SKM-1 (cell line): Measurements from ENCODE around the gene CLSTN1.

Experiments used
- DNase-seq: peaks from one replicate; lab custom pipeline; 2025; ENCODE audit not compliant: unreplicated experiment; lab: John Stamatoyannopoulos, UW

The CLSTN1 gene

DNA sequence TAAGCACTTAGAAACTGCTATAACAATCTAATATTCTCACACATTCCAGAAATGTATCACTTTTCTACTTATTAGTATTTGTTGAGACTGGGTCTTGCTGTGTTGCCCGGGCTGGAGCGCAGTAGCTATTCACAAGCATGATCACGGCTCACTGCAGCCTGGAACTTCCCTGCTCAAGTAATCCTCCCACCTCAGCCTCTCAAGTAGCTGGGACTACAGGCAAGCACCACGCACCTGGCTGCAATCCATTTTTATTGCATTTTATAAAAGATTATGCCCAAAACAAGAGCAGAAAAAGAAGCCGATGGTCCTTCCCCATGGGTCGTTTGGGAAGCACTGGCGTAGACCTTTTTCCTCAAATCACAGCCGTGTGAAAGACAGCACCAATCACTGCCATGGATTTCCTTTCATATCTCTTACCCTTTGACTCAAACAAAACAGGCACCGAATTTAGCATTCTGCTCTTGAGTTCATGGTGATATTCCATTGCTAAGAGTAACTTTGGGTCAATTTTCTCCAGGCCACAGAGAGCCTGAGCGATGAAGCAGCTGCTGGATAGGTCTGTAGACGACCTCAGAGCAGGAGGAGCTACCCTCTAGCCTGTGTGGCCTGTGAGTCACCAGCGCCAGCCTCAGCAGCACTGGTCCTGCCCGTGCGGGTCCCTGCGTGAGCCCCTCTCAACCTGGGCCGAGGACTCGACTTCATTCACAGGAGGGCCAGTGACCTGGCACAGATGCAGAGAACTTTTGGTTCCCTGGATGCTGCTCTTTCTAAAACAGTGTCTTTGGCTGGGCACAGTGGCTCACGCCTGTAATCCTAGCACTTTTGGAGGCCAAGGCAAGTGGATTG is 91.4 kb downstream of the CLSTN1 start:
- no peak for DNase-seq

DNA sequence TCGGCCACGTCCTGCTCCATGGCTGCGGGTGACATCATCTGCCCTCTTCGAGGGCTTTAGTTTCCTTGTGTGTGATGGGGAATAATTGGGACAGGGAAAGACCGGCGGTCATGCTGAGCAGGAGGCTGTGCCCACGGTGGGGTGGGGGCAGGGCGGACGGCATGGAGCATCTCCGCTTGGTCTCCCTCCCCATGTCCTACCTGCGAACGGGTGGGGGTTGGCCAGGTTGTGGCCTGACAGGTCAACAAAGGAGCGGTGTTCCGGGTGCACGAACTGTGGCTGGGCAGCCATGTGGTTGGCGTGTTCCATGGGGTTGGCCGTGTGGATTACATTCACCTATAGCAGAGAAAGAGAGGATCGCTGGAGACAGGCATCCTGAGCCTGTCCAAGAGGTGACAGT is 92.2 kb downstream of the CLSTN1 start:
- DNase-seq: no peak

- DNase-seq: no peak
These were observed 92.7 kb downstream of the CLSTN1 start for GRCh38 chr1:9731051-9731537.

GRCh38 chr1:9730096-9730901 is 93.5 kb downstream of the CLSTN1 start:
- no peak for DNase-seq

- no peak for DNase-seq
These were observed 94.2 kb downstream of the CLSTN1 start for GRCh38 chr1:9729523-9729922.

DNA sequence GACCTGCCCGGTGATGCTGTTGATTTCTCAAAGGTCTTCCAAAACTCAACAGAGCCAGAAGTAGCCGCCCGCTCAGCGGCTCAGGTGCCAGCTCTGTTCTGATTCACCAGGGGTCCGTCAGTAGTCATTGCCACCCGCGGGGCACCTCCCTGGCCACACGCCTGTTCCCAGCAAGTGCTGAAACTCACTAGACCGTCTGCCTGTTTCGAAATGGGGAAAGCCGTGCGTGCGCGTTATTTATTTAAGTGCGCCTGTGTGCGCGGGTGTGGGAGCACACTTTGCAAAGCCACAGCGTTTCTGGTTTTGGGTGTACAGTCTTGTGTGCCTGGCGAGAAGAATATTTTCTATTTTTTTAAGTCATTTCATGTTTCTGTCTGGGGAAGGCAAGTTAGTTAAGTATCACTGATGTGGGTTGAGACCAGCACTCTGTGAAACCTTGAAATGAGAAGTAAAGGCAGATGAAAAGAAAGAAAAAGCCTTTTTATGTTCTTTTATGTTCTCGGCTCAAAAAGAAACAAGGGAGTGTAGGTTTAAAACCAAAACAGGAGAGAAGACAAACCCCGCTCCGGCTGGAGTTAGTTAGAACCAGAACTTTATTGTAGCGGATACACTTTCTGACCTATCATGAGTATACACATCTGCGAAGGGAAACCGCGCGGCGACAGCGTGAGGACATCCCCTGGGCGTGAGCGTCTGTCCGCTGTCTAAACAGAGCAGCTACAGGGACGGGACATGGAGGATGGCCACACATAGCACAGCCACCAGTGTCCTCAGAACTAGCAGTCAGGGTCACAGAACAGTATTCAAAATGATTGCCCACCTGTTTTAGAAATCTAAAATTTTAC is 95.1 kb downstream of the CLSTN1 start:
- DNase-seq: no peak

DNA sequence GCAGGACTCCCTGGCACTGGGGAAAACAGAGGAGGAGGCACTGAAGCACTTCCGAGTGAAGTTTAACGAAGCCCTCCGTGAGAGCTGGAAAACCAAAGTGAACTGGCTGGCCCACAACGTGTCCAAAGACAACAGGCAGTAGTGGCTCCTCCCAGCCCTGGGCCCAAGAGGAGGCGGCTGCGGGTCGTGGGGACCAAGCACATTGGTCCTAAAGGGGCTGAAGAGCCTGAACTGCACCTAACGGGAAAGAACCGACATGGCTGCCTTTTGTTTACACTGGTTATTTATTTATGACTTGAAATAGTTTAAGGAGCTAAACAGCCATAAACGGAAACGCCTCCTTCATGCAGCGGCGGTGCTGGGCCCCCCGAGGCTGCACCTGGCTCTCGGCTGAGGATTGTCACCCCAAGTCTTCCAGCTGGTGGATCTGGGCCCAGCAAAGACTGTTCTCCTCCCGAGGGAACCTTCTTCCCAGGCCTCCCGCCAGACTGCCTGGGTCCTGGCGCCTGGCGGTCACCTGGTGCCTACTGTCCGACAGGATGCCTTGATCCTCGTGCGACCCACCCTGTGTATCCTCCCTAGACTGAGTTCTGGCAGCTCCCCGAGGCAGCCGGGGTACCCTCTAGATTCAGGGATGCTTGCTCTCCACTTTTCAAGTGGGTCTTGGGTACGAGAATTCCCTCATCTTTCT is 96.7 kb downstream of the CLSTN1 start:
- no peak for DNase-seq

GRCh38 chr1:9726406-9726805 is 97.4 kb downstream of the CLSTN1 start:
- DNase-seq: no peak

DNA sequence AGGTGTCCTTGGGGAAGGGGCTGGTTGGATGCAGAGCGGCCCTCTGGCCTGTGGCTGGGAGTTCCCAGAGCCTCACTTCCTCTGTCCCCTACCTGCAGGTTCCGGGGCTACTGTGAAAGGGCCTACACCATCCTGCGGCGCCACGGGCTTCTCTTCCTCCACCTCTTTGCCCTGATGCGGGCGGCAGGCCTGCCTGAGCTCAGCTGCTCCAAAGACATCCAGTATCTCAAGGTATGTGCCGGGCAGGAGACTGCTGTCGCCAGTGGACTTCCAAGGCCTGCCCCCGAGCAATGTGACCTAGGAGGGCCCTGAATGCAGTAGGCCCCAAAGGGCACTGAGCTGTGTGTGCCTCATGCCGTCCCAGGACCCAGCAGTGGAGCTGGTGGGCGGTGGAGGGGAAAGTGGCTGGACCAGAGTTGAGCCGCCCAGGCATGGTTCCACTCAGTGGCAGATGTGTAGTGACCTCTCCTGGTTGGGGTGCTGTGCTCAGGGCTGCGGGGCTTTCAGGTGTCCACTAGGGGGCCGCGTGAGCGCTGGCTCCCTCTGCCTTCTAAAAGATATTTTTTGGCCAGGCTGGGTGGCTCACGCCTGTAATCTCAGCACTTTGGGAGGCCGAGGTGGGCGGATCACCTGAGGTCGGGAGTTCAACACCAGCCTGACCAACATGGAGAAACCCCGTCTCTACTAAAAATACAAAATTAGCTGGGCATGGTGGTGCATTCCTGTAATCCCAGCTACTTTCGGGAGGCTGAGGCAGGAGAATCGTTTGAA is 98.9 kb downstream of the CLSTN1 start:
- peak; percentile 54 for DNase-seq

GRCh38 chr1:9723926-9724325 is 99.8 kb downstream of the CLSTN1 start:
- DNase-seq: no peak

DNA sequence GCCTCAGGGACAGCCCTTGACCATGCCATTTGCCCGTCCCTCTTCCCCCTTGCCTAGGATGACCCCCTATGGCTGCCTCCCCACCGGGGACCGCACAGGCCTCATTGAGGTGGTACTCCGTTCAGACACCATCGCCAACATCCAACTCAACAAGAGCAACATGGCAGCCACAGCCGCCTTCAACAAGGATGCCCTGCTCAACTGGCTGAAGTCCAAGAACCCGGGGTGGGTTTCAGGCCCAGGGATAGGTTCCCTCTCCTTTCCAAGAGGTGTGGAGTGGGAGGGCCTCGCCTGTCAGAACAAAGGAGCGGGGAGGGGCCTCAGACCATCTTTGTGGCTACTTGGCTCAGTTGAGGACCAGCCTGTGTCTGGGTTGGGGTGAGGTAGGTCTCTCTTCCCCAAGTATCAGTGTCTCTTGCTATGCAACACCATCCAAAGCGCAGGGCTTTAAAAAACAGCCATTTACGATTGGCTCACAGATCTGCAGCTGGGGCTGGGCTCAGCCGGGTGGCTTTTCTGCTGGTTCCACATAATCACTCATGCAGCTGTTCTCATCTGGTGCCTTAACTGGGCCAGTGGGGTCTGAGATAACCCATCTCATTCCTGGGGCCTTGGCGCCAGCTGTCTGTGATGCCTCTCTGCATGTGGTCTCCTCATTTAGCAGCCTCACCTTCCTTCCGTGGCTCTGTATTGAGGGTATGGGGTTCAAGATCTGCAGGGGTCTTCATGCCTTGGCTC is 100.5 kb downstream of the CLSTN1 start:
- no peak for DNase-seq

DNA sequence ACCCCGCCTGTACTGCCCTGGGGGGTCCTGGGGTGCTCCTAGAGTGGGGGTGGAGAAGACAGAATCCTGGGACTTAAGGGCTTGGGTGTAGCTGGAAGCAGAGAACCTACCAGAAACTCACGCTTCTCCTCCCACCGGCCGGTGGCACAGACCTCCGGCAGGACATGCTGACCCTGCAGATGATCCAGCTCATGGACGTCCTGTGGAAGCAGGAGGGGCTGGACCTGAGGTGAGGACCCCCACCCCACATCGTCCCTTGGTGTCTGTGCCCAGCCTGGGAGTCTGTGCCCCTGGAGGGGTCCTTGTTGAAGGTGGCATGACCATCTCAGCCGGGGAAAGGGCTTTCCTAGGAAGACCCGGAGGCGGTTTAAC is 101.4 kb downstream of the CLSTN1 start:
- DNase-seq: no peak

GRCh38 chr1:9721606-9722377 is 102.0 kb downstream of the CLSTN1 start:
- no peak for DNase-seq

DNA sequence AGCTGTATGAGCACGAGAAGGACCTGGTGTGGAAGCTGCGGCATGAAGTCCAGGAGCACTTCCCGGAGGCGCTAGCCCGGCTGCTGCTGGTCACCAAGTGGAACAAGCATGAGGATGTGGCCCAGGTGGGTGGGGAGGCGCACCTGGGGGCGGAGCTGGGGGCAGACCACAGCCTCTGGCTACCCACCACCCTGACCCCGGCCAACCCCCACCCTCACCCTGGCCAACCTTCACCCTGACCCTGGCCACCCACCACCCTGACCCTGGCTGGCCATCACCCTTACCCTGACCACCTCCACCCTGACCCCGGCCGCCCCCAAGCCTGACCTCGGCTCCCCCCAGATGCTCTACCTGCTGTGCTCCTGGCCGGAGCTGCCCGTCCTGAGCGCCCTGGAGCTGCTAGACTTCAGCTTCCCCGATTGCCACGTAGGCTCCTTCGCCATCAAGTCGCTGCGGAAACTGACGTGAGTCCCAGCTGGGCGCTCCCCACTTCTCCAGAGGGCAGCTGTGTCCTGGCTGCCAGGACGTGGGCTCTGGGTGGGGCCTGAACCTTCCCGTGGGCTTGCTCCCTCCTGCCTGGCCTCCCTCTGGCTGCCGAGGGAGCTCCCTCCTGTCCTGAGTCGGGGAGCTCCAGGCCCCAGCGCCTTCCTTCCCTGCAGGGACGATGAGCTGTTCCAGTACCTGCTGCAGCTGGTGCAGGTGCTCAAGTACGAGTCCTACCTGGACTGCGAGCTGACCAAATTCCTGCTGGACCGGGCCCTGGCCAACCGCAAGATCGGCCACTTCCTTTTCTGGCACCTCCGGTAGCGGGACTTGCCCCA is 102.8 kb downstream of the CLSTN1 start:
- no peak for DNase-seq

GRCh38 chr1:9719978-9720722 is 103.6 kb downstream of the CLSTN1 start:
- no peak for DNase-seq

GRCh38 chr1:9718006-9718680 is 105.6 kb downstream of the CLSTN1 start:
- DNase-seq: no peak
